ENCODE data around the gene NR5A1.

DNA sequence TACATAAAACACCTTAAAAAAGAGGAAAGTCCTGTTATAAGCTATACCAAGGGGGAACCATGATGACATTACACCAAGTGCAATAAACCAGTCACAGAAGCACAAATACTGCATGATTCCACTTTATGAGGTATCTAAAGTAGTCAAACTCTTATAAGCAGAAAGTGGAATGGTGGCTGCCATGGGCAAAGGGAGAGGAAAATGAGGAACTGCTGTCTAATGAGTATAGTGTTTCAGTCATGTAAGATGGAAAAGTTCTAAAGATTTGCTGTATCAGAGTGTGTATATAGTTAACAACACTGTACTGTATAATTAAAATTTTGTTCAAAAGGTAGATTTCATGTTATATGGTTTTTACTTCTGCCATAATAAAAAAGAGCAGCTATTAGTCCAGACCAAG, 34.6 kb upstream of the NR5A1 start:
- TF ChIP-seq CTCF (IDR thresholded peaks at IDR 0.05; ENCODE audit: low read length) (no peak), EZH2 (optimal IDR thresholded peaks at IDR 0.05; ENCODE audit: low read depth, low read length) (no peak), EZH2phosphoT487 (IDR thresholded peaks at IDR 0.05; ENCODE audit: low read length) (no peak)
